Putamen (tissue), 1 donor: ENCODE data around the gene SLC6A1.
"Not testable (repeated sequence)": the region's sequence is repeated elsewhere in the genome, so short reads cannot be mapped to it uniquely, and the experiment has no call there.

Experiments
- DNase-seq: peaks from one replicate; pipeline ENCODE4 v3.0.0-alpha.2; 2016; ENCODE audit warnings: low spot score

The SLC6A1 gene

DNA sequence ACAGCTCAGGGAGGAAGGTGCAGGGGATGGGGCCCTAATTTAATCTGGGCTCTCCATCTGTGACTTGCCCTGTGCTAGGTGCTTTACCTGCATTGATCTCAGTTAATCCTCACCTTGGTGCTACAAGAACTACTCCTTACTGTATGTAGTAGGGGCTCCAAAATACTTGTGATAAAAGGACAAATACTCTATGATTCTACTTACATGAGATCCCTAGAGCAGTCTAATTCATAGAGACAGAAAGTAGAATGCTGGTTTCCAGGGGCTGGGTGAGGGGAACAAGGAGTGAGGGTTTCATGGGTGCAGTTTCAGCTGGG is 67.2 kb downstream of the SLC6A1 start:
- no peak for DNase-seq

DNA sequence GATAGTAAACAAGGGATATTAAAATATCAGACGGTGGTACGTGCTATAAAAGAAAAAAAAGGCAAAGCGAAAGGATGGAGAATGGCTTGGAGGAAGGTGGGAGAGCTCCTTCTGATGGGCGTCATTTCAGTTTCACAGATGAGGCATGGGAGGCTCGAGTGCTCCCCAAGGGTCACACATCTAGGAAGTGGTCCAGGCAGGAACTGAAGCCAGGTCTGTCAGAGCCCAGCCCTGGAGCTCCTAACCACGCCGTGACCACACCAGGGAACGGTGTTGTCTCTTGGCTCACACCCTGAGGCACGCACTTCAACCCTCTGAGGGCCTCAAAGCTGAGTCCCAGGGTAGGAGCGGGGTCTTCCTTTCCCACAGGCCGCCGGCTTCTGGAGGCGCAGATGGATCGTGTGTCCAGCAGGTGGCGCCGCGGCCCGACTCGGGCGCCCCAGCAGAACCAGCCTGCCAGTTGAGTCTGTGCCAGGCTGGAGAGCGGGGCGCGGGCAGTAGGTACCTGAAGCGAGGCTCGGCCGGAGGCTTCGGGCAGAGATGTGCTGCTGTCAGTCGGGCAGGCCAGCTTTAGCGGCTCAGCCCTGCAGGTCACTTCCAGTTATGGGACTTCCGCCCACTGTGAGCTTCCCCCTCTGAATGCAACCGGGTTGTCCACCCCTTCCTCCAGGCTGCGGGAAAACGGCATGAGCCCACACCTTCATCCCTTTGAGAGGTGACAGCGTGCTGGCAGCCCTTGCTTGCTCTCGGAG is 68.1 kb downstream of the SLC6A1 start:
- DNase-seq: peak; percentile 47

DNA sequence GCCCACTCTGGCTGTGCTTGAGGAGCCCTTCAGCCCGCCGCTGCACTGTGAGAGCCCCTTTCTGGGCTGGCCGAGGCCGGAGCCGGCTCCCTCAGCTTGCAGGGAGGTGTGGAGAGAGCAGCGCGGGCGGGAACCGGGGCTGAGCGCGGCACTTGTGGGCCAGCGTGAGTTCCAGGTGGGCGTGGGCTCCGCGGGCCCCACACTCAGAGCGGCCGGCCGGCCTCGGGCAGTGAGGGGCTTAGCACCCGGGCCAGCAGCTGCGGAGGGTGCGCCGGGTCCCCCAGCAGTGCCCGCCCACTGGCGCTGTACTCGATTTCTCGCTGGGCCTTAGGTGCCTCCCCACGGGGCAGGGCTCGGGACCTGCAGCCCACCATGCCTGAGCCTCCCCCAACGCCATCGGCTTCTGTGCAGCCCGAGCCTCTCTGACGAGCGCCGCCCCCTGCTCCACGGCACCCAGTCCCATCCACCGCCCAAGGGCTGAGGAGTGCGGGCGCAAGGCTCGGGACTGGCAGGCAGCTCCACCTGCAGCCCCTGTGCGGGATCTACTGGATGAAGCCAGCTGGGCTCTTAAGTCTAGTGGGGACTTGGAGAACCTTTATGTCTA is 68.8 kb downstream of the SLC6A1 start:
- DNase-seq: not testable (repeated sequence)

DNA sequence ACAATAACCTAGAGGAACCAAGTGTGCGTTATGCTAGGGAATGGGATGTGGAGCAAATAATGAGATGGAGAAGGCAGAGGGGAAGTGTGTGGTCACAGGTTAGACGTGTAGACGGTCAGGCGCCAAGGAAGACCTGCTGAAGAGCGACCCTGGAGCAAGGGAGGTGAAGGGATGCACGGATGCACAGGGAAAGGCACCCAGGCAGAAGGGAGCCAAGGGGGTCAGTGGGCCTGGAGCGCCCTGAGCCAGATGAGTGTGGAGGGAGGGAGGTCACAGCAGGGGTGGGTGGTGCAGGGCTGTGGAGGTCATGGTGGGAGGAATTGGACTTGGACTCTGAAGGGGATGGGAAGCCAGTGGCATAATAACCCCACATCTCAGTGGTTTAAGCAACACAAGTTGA is 70.2 kb downstream of the SLC6A1 start:
- no peak for DNase-seq

DNA sequence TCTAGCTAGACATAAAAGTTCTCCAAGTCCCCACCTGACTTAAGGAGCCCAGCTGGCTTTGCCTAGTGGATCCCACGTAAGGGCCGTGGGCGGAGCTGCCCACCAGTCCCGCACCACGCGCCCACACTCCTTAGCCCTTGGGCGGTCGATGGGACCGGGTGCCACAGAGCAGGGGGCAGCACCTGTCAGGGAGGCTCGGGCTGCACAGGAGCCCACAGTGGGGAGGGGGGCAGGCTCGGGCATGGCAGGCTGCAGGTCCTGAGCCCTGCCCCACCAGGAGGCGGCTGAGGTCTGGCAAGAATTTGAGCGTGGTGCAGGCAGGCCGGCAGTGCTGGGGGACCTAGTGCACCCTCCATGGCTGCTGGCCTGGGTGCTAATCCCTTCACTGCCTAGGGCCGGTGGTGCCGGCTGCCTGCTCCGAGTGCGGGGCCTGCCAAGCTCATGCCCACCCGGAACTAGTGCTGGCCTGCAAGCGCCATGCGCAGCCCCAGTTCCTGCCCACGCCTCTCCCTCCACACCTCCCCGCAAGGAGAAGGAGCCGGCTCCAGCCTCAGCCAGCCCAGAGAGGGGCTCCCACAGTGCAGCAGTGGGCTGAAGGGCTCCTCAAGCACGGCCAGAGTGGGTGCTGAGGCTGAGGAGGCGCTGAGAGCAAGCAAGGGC is 78.7 kb downstream of the SLC6A1 start:
- no peak for DNase-seq

DNA sequence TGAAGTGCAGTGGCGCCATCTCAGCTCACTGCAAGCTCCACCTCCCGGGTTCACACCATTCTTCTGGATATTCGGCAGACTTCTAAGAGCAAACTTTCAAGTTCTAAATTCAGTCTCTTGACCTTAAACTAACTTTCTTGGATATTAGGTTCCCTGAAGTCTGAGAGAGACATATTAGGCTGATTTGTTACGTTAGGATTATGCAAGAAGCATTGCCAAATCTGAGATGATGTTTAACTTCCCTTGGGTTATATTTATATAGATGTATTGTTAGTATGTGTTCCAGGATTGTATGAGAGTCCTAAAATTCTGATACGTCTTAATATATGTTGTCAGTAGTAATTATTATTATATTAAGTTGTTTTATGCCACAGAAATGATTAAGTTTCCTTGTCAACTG is 80.1 kb downstream of the SLC6A1 start:
- DNase-seq: no peak

DNA sequence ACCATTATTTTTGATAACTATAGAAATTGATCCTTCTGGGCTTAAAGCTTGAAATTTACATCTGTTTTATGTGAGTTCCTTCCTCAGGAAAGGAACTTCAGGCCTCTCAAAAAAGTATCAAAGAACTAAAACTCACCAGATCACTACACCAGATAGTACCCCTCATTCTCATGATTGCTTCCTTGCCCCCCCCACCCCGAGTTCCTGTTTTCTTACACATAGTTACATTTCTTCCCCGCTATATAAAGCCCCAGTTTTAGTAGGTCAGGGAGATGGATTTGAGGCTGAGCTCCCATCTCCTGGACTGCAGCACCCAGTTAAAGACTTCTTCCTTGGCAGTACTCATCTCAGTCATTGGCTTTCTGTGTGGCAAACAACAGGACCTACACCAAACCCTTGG is 81.5 kb downstream of the SLC6A1 start:
- DNase-seq: no peak

DNA sequence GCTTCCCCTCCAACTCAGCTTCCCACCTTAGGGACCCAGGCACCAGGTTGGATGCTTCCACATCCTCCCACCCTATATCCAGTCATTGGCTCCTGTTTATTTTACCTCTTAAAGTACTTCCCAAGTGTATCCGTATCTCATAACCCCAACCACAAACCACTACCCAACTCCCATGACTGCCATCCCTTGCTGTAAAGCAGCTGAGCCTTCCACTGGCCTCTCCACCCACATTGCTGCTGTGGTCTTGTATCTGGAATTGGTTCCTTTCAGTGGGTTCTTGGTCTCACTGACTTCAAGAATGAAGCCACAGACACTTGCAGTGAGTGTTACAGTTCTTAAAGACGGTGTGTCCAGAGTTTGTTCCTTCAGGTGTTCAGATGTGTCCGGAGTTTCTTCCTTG is 81.9 kb downstream of the SLC6A1 start:
- no peak for DNase-seq

DNA sequence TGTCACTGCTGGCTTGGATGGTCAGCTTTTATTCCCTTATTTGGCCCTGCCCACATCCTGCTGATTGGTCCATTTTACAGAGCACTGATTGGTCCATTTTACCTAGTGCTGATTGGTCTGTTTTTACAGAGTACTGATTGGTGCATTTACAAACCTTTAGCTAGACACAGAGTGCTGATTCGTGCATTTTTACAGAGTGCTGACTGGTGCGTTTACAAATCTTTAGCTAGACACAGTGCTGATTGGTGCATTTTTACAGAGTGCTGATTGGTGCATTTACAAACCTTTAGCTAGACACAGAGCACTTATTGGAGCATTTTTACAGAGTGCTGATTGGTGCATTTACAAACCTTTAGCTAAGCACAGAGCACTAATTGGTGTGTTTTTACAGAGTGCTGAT is 82.6 kb downstream of the SLC6A1 start:
- not testable (repeated sequence) for DNase-seq

DNA sequence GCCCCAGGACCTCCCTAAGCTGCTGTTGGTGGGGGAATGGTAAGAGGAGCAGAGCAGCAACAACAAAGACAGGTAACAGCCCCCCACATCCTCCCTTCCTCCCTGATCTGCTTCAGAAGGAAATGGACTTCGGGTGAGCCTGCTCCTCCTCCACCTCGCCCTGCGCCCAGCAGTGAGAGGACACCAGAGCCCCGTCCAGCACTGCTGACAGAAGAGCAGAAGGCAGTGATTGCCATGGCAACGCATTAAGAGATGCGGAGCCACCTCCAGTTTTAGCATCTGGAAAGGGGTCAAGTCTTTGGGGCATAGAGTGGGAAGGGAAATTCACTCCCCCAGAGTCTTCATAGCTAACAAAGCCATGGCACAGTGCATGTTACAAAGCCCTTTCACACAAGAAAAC is 84.2 kb downstream of the SLC6A1 start:
- no peak for DNase-seq

DNA sequence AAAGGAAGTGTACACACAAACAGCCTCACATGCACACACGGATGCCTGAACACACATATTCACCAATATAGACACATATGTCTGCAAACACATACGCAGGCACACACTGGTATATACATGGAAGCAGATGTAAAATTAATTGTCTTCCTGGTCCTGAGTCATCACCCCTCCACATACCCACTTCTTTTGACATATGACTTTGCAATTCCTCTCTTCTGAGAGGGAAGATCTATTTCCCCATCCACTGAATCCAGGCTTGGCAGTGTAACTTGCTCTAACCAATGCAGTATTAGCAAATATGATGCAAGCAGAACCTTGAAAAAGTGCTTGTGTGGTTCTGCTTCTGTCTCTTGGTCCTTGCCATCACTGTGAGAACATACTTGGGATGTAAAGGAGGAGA is 84.9 kb downstream of the SLC6A1 start:
- no peak for DNase-seq

DNA sequence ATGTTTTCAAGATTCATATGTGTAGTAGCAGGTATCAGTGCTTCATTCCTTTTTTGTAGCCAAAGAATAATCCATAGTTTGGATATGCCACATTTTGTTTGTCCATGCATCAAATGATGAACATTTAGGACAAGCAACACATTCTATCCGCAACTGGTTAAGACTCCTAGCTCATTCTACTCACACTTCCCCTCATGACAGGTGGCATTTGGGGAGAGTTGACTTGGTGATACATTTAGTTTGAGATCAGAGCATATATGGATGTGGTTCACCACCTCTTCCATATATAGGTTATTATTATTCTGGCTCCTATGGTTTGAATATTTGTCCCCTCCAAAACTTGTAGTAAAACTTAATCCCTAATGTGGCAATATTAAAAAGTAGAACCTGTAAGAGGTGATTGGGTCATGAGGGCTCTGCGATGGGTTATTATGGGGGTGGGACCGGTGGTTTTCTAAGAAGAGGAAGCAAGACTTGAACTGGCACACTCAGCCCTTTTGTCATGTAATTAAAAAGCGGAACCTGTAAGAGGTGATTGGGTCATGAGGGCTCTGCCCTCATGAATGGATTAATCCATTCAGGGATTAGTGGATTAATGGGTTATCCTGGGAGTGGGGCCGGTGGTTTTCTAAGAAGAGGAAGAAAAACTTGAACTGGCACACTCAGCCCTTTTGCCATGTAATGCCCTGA is 86.4 kb downstream of the SLC6A1 start:
- DNase-seq: no peak

DNA sequence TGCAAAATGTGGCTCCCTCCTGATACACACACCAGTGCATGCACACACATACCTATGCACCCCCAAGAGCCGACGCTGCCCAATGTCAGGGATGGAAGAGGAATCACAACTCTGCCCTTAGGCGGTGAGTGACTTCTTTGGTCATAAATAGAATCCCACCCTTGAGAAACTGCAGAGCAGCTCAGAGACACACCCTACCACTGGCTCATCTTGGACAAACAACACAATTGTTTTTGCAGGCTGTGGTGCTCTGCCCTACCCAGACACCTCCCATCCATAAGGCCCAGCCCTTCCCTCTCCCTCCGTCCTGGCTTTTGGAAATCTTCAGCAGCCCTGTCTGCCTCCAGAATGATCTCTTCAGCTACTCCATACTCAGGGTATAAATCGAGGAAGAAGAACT is 87.9 kb downstream of the SLC6A1 start:
- DNase-seq: no peak

DNA sequence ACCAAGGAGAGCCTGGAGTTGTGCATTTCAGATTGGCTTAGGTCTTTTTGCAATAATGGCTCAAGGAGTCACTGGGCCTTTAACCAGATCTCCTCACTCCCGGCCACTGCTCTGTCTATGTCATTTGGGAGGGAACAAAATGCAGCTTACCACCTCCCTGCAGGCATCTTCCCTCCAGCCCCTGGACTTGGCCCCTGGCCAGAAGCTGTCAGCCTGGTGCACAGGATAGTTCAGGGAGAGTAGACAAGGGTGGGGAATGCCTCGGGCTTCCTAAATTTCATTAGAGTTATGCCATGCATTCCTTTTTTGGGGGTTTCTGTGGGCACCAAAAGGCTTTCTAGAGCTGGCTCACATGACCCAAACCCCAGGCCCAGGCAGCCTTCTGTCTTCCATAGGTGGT is 91.5 kb downstream of the SLC6A1 start:
- DNase-seq: no peak

DNA sequence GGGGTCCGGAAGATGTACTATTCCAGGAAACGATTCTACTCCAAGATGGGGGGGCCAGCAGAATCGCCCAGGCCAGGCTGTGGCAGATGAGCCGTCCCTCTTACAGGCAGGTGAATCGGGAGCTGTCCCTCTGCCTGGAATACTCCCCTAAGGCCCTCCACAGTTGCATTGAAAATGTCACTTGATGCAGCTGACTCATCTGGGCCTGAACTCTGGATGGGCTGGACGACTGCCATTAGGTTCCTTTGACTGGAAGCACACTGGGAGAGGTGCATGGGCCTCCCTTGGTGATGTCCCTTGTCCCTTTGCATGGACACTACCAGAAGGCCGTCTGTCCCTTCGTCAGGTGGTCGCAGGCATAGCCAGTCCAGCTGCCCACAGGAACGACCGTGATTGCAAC is 92.1 kb downstream of the SLC6A1 start:
- DNase-seq: no peak

DNA sequence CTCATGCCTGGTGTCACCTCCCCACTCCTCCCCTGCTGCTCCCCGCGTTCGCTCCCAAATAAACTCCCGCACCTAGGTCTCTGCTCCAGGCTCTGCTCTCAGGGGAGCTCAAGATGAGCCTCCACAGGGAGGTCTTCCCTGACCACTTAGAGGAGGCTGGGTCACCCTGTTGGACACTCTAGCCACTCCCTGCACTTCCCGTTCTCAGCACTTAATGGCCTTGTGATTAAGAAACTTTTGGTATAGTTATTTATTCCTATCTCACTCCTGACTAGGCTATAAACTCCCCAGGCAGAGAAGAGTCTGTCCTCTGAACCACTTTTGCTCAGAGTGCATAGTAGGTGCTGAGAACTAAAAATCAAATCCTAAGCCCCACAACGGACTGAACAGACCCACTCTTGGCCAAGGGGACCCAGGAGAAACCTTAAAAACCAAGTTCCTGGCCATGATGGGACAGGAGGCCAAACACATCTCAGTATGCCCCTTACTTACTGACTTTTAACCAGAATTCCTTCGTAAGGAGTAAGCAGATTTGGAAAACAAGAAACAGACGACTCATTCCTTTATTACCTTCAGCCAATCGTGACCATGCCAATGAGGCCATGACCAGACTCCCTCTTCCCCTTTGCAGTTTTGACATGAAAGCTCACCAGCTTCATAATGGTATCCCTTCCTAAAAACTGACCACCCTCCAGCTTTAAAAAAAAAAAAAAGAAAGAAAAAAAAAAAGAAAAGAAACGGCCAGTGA is 92.7 kb downstream of the SLC6A1 start:
- DNase-seq: no peak

DNA sequence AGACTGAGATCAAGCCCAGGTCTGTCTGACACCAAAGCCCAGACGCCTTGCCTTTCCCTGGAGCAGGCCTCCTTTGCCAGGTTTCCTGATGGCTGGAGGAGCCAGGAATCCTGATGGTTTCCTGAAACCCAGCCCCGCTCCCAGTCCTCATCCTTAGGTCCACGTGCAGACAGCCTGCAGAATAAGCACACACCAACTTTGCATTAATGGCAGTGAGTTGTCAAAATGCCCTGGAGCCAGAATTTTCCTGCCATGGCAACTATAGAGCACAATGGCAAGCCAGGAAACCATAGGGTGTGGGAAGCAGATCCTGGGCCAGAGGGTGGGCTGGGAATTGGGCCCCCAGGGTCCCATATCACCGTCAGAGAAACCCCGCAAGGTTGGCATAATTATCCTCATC is 94.3 kb downstream of the SLC6A1 start:
- no peak for DNase-seq

DNA sequence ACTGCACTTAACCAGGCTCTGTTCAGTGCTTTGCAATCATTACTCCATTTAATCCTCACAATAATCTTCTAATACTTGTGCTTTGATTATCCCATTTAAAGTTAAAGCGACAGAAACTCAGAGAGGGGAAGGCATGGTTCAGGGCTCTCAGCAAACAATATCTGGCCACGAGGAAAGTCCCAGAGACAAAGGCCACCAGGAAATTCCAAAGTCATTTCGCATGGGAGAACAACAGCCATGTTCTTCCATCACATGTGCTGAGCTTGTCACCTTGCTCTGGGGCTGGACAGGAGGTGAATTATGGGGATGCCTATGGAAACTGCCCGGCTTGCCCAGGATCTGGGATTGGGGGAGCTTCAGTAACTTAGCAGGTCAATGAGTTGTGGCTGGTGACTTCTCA is 95.5 kb downstream of the SLC6A1 start:
- DNase-seq: no peak

DNA sequence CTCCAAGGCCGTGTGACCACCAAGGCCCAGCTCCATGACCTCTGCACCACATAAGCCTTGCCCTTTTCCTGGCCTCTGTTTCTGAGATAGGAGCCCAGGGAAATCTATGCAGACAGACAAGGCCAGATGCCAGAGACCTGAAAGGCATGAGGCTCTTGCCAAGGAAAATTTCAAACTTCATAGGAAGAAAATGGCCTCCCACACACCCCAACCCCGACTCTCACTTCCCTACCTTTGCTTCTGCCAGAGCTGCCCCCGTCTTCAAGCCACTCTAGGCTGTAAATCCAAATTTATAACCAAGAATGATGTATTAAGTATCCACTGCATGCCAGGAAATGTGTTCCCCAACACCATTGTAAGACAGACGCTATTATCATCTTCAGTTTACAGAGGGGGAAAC is 96.3 kb downstream of the SLC6A1 start:
- no peak for DNase-seq
